ENCODE measurements around the gene PARD3.

GRCh38 chr10:34824870-34825269 lies 9.8 kb upstream of the PARD3 start:
- TF ChIP-seq, protein P1, sequence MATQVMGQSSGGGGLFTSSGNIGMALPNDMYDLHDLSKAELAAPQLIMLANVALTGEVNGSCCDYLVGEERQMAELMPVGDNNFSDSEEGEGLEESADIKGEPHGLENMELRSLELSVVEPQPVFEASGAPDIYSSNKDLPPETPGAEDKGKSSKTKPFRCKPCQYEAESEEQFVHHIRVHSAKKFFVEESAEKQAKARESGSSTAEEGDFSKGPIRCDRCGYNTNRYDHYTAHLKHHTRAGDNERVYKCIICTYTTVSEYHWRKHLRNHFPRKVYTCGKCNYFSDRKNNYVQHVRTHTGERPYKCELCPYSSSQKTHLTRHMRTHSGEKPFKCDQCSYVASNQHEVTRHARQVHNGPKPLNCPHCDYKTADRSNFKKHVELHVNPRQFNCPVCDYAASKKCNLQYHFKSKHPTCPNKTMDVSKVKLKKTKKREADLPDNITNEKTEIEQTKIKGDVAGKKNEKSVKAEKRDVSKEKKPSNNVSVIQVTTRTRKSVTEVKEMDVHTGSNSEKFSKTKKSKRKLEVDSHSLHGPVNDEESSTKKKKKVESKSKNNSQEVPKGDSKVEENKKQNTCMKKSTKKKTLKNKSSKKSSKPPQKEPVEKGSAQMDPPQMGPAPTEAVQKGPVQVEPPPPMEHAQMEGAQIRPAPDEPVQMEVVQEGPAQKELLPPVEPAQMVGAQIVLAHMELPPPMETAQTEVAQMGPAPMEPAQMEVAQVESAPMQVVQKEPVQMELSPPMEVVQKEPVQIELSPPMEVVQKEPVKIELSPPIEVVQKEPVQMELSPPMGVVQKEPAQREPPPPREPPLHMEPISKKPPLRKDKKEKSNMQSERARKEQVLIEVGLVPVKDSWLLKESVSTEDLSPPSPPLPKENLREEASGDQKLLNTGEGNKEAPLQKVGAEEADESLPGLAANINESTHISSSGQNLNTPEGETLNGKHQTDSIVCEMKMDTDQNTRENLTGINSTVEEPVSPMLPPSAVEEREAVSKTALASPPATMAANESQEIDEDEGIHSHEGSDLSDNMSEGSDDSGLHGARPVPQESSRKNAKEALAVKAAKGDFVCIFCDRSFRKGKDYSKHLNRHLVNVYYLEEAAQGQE (IDR thresholded peaks at IDR 0.05; ENCODE audit: insufficient read depth in 1 of 2, low read depth in 2 of 2, low read length in 2 of 2) = no peak
- TF ChIP-seq TAF1 (IDR thresholded peaks at IDR 0.05; ENCODE audit: borderline replicate concordance, insufficient read depth, low read length) (no peak), POLR2AphosphoS5 (IDR thresholded peaks at IDR 0.05; ENCODE audit: low read depth, low read length) (no peak)
